Gastroesophageal sphincter (tissue), 4 donors: Measurements from ENCODE around the gene NHSL1. TPM values are rescaled to one million over a fixed set of nuclear protein-coding genes. Genes with fewer than 3 reads are reported as not detected.

ENCODE experiments used
- ATAC-seq: fragments of 150-250 bp; one replicate; pipeline ENCODE4 v1.9.1; 2016; ENCODE audit warnings: mild to moderate bottlenecking, moderate library complexity
- H3K27ac ChIP-seq, 4 donors: fragments of 200-600 bp; sonication (generic) in 3 of 4; 1 replicate in 3 of 4; 2 replicates in 1 of 4; pipeline ENCODE4 v1.5.1; 2016 to 2019
- H3K27me3 ChIP-seq: fragments of 200-600 bp; sonication (generic); one replicate; pipeline ENCODE4 v1.5.1; 2019
- H3K36me3 ChIP-seq, 2 donors: fragments of 200-600 bp; sonication (generic); one replicate each; pipeline ENCODE4 v1.5.1; 2019; ENCODE audit warnings: control low read depth in 1 of 2
- H3K4me1 ChIP-seq, 3 donors: fragments of 200-600 bp; sonication (generic); 1 replicate in 2 of 3; 2 replicates in 1 of 3; pipeline ENCODE4 v1.5.1; 2016 to 2019; ENCODE audit warnings: control low read depth in 2 of 3
- H3K4me3 ChIP-seq, 2 donors: fragments of 200-600 bp; sonication (generic); one replicate each; pipeline ENCODE4 v1.5.1; 2019; ENCODE audit warnings: mild to moderate bottlenecking in 1 of 2, moderate library complexity in 1 of 2
- H3K9me3 ChIP-seq, 3 donors: fragments of 200-600 bp; sonication (generic); one replicate each; pipeline ENCODE4 v1.5.1; 2017 to 2019; ENCODE audit warnings: control low read depth in 2 of 3
- EP300 ChIP-seq: sonication (generic); formaldehyde crosslinking; IDR thresholded peaks from one replicate; pipeline ENCODE4 v1.6.1; 2017; ENCODE audit warnings: antibody characterized with exemption, mild to moderate bottlenecking
- POLR2A ChIP-seq, 2 donors: fragments of 450-650 bp; IDR thresholded peaks; one replicate each; pipeline ENCODE4 v1.6.1; 2017; ENCODE audit warnings: antibody characterized with exemption in 2 of 2, mild to moderate bottlenecking in 2 of 2, moderate library complexity in 1 of 2
- POLR2AphosphoS5 ChIP-seq: sonication (generic); formaldehyde crosslinking; IDR thresholded peaks from one replicate; pipeline ENCODE4 v1.6.1; 2017; ENCODE audit warnings: antibody characterized with exemption
- WGBS, 2 donors: methylation state at CpG; one replicate each; pipeline ENCODE4 v1.1.5; 2018; ENCODE audit warnings: low coverage in 1 of 2; 5-methylcytosine and 5-hydroxymethylcytosine counted together
- total RNA-seq, 4 donors: library from RNA; depleted of rRNA; stranded (reverse); fragments of >200 nt; gene quantifications; one replicate each; pipeline ENCODE4 v1.1.0, GENCODE V29; 2016
- TF ChIP-seq, protein P1 (sequence below), 4 experiments: fragments of 200-600 bp in 2 of 4; fragments of 450-650 bp in 2 of 4; sonication (generic) in 1 of 4; IDR thresholded peaks; one replicate each; pipeline ENCODE4 v1.5.1; 2017 to 2019; ENCODE audit warnings: antibody characterized with exemption in 4 of 4, mild to moderate bottlenecking in 2 of 4, moderate library complexity in 2 of 4

NHSL1 gene
- total RNA-seq, 4 donors from 2014 or later: 5.7 to 9.3 (median 7.9) TPM

DNA sequence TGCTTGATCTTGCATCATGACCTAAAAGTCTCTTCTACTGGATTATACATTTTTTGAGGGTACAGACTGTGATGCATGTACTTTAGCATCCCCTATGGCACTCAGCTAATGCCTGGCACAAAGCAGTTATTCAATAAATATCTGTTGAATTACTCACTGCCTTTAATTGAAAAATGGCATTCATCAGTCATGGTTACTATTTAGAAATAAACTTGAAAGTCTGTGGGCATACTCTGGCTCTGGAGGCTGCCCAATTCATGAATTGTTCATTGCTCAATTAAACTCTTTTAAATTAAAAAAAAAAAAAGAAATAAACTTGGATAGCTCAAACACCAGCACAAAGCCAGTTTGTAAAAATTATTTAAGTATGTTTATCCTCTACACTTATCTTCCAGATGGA is 55.3 kb downstream of the NHSL1 start:
- Histone ChIP-seq H3K36me3 (no peaks in the 10 kb centered on the region), H3K9me3 (no peaks in the 10 kb centered on the region), H3K27me3 (no peaks in the 10 kb centered on the region), H3K4me3 (no peak overlapping the region), H3K4me1 (no peaks in the 10 kb centered on the region), H3K27ac (no peak overlapping the region)
- no peak for ATAC-seq
- no peak for TF ChIP-seq POLR2AphosphoS5
- TF ChIP-seq POLR2A (IDR thresholded peaks at IDR 0.05): no peak

DNA sequence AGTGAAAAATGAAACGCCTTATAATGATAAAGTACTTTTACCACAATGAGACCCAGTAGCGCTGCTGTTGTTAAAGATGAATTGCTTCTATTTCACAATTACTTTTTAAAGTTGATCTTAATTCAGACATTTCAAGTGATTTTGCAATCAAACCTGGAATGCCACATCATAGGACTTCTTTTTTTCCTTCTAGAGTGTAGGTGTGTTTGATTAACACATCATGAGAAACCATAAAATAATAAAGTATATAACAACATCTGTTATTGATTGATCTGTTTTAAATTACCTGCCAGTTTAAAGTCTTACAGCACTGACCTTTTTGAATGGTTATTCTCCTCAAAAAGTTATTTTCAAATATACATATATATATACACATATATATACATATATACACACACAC is 56.6 kb downstream of the NHSL1 start:
- WGBS, 2 donors: 95 to 100% methylated on average over 2 of the region's 2 CpGs
- H3K27me3 ChIP-seq: no peaks in the 10 kb centered on the region
- H3K36me3 ChIP-seq: no peaks in the 10 kb centered on the region
- no peaks in the 10 kb centered on the region for H3K4me1 ChIP-seq
- no peaks in the 10 kb centered on the region for H3K9me3 ChIP-seq
- TF ChIP-seq POLR2A (IDR thresholded peaks at IDR 0.05): no peak
- H3K27ac ChIP-seq: no peak overlapping the region
- H3K4me3 ChIP-seq: no peak overlapping the region
- ATAC-seq: no peak

DNA sequence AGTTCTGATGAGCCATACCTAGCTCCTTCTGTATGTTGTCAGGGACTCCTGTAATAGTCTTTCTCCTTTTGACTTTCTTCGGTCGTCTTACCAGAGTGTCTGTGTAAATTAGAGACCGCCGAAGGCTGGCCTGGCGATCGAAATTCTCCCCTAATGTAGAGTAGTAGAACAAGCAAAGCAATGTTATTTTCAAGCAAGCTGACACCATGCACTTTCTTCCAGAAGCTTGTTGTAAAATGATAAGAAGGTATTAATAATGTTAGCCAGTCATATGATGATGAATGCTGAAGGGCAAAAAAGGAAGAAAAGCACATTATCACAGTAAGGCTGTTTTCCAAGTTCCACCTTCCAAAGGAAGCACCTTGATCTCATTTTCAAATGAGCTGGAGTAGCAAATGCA is 57.3 kb downstream of the NHSL1 start:
- Histone ChIP-seq H3K27me3 (no peaks in the 10 kb centered on the region), H3K36me3 (no peaks in the 10 kb centered on the region), H3K27ac (no peak overlapping the region), H3K4me3 (no peak overlapping the region), H3K4me1 (no peaks in the 10 kb centered on the region), H3K9me3 (no peaks in the 10 kb centered on the region)
- no peak for ATAC-seq
- TF ChIP-seq, protein P1, sequence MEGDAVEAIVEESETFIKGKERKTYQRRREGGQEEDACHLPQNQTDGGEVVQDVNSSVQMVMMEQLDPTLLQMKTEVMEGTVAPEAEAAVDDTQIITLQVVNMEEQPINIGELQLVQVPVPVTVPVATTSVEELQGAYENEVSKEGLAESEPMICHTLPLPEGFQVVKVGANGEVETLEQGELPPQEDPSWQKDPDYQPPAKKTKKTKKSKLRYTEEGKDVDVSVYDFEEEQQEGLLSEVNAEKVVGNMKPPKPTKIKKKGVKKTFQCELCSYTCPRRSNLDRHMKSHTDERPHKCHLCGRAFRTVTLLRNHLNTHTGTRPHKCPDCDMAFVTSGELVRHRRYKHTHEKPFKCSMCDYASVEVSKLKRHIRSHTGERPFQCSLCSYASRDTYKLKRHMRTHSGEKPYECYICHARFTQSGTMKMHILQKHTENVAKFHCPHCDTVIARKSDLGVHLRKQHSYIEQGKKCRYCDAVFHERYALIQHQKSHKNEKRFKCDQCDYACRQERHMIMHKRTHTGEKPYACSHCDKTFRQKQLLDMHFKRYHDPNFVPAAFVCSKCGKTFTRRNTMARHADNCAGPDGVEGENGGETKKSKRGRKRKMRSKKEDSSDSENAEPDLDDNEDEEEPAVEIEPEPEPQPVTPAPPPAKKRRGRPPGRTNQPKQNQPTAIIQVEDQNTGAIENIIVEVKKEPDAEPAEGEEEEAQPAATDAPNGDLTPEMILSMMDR (IDR thresholded peaks at IDR 0.05): no peak
- no peak for TF ChIP-seq POLR2AphosphoS5
- TF ChIP-seq POLR2A (IDR thresholded peaks at IDR 0.05): no peak
- TF ChIP-seq EP300: no peak
- WGBS, 2 donors: 96% methylated on average over 4 to 6 of the region's 6 CpGs

DNA sequence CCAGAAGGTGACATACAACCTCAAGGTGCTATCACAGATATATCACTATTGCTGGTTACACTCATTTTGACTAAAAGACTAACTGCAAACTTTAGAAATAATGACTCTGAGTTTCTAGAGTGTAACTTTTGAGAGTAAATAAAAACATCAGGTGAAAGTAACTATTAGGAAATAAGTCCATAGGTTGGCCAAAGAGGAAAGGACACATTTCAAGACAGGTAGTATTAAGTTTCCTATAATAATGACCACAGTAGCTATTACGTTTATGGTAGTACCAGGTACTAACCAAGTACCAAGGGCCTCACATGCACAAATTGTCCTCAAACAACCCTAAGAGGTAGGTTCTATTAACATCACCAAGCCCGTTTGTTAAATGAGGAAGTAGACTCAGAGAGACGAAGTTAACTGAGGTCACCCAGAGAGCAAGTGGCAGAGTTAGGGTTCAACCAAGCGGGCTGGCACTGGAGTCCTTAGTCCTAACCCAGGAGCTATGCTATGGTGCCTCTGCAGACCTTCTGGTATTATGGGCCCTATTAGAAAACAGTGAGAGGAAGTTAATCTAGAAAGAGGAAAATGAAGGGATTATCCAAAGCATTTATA is 58.4 kb downstream of the NHSL1 start:
- Histone ChIP-seq H3K4me1 (no peaks in the 10 kb centered on the region), H3K27me3 (no peaks in the 10 kb centered on the region), H3K36me3 (no peaks in the 10 kb centered on the region), H3K4me3 (no peak overlapping the region), H3K9me3 (no peaks in the 10 kb centered on the region), H3K27ac (no peak overlapping the region)
- TF ChIP-seq EP300: no peak
- TF ChIP-seq POLR2A (IDR thresholded peaks at IDR 0.05): no peak
- TF ChIP-seq, protein P1 (IDR thresholded peaks at IDR 0.05): no peak
- no peak for TF ChIP-seq POLR2AphosphoS5
- WGBS, 2 donors: 85 to 92% methylated on average over 4 of the region's 4 CpGs
- ATAC-seq: no peak

DNA sequence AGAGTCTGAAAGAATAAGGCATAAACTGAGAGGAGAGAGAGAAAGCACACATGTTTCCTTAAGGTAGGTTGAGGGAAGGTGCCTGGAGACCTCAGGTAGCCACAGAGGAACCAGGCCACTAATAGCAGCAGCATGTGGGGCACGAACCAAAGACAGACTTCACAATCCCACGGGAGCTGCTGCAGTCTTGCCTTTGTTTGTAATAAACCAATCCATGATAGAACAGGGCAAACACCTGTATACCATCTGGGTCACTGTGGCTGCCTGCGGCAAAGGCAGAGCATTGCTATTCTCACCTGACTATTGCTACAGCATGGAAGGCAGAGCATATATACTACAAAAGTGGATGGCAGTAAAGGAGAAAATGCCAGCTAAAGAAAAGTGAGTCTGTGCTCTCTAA is 59.0 kb downstream of the NHSL1 start:
- Histone ChIP-seq H3K27ac (no peak overlapping the region), H3K27me3 (no peaks in the 10 kb centered on the region), H3K4me3 (no peak overlapping the region), H3K9me3 (no peaks in the 10 kb centered on the region), H3K4me1 (no peaks in the 10 kb centered on the region), H3K36me3 (no peaks in the 10 kb centered on the region)
- ATAC-seq: no peak
- TF ChIP-seq EP300: no peak
- no peak for TF ChIP-seq POLR2A (IDR thresholded peaks at IDR 0.05)
- TF ChIP-seq, protein P1 (IDR thresholded peaks at IDR 0.05): no peak
- TF ChIP-seq POLR2AphosphoS5: no peak
- WGBS, 2 donors: 79 to 89% methylated on average over 3 of the region's 3 CpGs

DNA sequence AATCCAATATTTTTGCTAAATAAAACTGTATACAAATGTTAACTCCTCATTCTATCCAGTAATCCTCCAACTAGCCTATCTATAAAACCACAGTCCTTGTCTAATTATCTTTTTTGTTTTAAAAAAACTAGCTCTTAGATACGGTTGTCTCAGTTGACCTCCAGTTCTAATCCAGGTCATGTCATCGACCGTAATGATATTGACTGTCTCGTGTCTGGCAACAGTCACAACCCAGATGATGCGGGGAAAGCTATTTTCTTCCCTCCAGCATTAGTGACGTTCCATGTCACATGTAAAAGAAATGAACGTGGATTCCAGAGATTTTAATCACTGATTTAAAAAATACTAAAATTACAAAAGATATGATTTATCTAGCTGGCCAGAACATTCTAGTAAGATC is 59.7 kb downstream of the NHSL1 start:
- WGBS, 2 donors: 85 to 88% methylated on average over 7 of the region's 7 CpGs
- ATAC-seq: no peak
- Histone ChIP-seq H3K4me3 (no peak overlapping the region), H3K27ac (no peak overlapping the region), H3K4me1 (no peaks in the 10 kb centered on the region), H3K36me3 (no peaks in the 10 kb centered on the region), H3K27me3 (no peaks in the 10 kb centered on the region), H3K9me3 (no peaks in the 10 kb centered on the region)
- TF ChIP-seq, protein P1 (IDR thresholded peaks at IDR 0.05): no peak
- no peak for TF ChIP-seq EP300
